ENCODE data around the gene SLC39A5. TPM values are rescaled to one million over a fixed set of nuclear protein-coding genes. Genes with fewer than 3 reads are reported as not detected.

The SLC39A5 gene
- total and polyA plus RNA-seq, 2 of the 13 experiments (the other 11 are each of a cell fraction or from before 2014, with no cell fraction given), result 59.7 to 101 TPM

DNA sequence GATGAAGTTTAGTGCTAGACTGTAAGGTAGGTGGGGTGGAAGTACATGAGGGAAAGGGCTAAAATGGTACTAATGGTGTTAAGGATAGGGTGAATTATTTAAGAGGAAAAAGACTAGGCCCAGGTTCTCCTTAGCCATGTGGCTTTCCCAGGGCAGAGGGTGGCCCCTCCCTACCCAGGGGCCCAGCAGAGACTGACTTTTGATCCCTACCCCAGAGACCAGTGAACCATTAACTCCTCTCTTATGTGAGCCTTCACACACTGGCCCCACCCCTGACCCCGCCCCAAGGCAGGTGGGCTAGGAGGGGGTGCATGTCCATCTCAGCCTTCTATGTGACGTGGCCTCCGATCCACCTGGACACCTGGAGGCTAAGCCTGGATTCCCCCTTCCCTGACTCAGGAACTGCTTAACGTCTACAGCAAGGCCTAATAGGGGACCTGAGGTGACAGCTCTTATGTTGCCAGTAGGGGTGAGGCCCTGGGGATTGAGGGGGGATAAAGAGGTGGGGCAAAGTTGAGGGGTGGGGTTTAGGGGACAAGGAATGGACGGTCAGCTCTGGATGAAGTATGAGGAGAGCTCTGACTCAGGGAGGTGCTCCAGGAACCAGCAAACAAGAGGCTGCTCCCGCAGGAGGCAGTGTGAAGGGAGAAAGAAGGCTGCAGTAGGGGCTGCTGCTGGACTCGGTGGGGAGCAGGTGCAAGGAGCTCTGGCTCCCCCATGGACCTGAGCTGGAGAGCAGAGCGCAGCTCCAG is 757 bp downstream of the SLC39A5 start (continued):
- TF ChIP-seq HNRNPK (IDR thresholded peaks at IDR 0.05; ENCODE audit: low read depth, low read length, poor library complexity, severe bottlenecking) (no peak), SNAI1 (CRISPR knock-in tag; IDR thresholded peaks at IDR 0.05; ENCODE audit: borderline replicate concordance) (peak; percentile 46; the same call in 1 of the 2 replicates), ZMYM4 (CRISPR knock-in tag; IDR thresholded peaks at IDR 0.05) (peak; percentile 61; the same call in 1 of the 2 replicates), YEATS2 (CRISPR knock-in tag; IDR thresholded peaks at IDR 0.05; ENCODE audit: borderline replicate concordance) (peak; percentile 66; the same call in 1 of the 2 replicates), HIVEP1 (CRISPR knock-in tag; IDR thresholded peaks at IDR 0.05) (0 out of 2 replicates have a peak, but pooled peaks have one; percentile 11), ZFYVE20 (CRISPR knock-in tag; IDR thresholded peaks at IDR 0.05; ENCODE audit: borderline replicate concordance, low read depth) (no peak), TSC22D2 (CRISPR knock-in tag; IDR thresholded peaks at IDR 0.05; ENCODE audit: borderline replicate concordance) (no peak; the same call in 1 of the 2 replicates), POLR2A (IDR thresholded peaks at IDR 0.05; ENCODE audit: insufficient read depth in 1 of 2, low read depth in 2 of 2, low read length in 2 of 2) (peak; percentile 71 to 85; a peak in 3 of 4 replicates), SAP130 (CRISPR knock-in tag; IDR thresholded peaks at IDR 0.05; ENCODE audit: low read depth) (peak; percentile 72), ZSCAN25 (CRISPR knock-in tag; IDR thresholded peaks at IDR 0.05) (peak; percentile 98), ZNF598 (CRISPR knock-in tag; IDR thresholded peaks at IDR 0.05; ENCODE audit: borderline replicate concordance) (no peak), ZNF761 (CRISPR knock-in tag; conservative IDR thresholded peaks at IDR 0.05) (0 out of 2 replicates have a peak, but pooled peaks have one; percentile 46), HCFC1 (IDR thresholded peaks at IDR 0.05; ENCODE audit: low read depth, low read length) (no peak), MAFK (conservative IDR thresholded peaks at IDR 0.05 in 1 of 2, IDR thresholded peaks at IDR 0.05 in 1 of 2; ENCODE audit: low read length in 2 of 2) (no peak), PHF8 (CRISPR knock-in tag; IDR thresholded peaks at IDR 0.05) (peak; percentile 66), NFYB (CRISPR knock-in tag; IDR thresholded peaks at IDR 0.05) (no peak), CENPX (CRISPR knock-in tag; IDR thresholded peaks at IDR 0.05) (no peak), CHCHD3 (CRISPR knock-in tag; IDR thresholded peaks at IDR 0.05) (no peak), HES4 (CRISPR knock-in tag; IDR thresholded peaks at IDR 0.05; ENCODE audit: borderline replicate concordance) (no peak), ZNF891 (CRISPR knock-in tag; IDR thresholded peaks at IDR 0.05) (no peak), PCBP1 (IDR thresholded peaks at IDR 0.05; ENCODE audit: borderline replicate concordance, low read depth, low read length) (no peak), TCF12 (IDR thresholded peaks at IDR 0.05) (no peak), TCF12 (CRISPR knock-in tag; IDR thresholded peaks at IDR 0.05) (no peak), REL (CRISPR knock-in tag; conservative IDR thresholded peaks at IDR 0.05) (no peak), ZNF670 (CRISPR knock-in tag; IDR thresholded peaks at IDR 0.05; ENCODE audit: borderline replicate concordance) (peak; percentile 62; the same call in 1 of the 2 replicates), PHB2 (IDR thresholded peaks at IDR 0.05; ENCODE audit: partially characterized antibody) (no peak), ZNF446 (CRISPR knock-in tag; IDR thresholded peaks at IDR 0.05) (no peak), PAWR (CRISPR knock-in tag; IDR thresholded peaks at IDR 0.05; ENCODE audit: borderline replicate concordance) (no peak), SNAPC2 (CRISPR knock-in tag; IDR thresholded peaks at IDR 0.05) (peak; percentile 37; the same call in 1 of the 2 replicates)
- TF ChIP-seq, protein P1, sequence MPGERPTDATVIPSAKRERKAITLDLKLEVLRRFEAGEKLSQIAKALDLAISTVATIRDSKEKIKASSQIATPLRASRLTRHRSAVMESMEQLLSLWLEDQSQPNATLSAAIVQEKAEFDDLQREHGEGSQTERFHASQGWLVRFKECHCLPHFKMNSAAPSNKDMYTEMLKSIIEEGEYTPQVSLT (CRISPR knock-in tag; IDR thresholded peaks at IDR 0.05; ENCODE audit: borderline replicate concordance, low read depth), result no peak
- TF ChIP-seq, protein P2, sequence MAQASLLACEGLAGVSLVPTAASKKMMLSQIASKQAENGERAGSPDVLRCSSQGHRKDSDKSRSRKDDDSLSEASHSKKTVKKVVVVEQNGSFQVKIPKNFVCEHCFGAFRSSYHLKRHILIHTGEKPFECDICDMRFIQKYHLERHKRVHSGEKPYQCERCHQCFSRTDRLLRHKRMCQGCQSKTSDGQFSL (CRISPR knock-in tag; IDR thresholded peaks at IDR 0.05), result no peak; the same call in 1 of the 2 replicates
- TF ChIP-seq, protein P3, sequence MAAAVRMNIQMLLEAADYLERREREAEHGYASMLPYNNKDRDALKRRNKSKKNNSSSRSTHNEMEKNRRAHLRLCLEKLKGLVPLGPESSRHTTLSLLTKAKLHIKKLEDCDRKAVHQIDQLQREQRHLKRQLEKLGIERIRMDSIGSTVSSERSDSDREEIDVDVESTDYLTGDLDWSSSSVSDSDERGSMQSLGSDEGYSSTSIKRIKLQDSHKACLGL (CRISPR knock-in tag; IDR thresholded peaks at IDR 0.05), result 0 out of 2 replicates have a peak, but pooled peaks have one; percentile 2

All from HepG2 (cell line).